DOHH2 (cell line): ENCODE results near the gene KCNAB1.

ENCODE experiments used
- H3F3A ChIP-seq: fragments of 200-600 bp; sonication (generic), shearing (Covaris generic); 2 replicates; pipeline ENCODE4 v1.6.0; 2016; ENCODE audit warnings: antibody characterized with exemption, mild to moderate bottlenecking; ENCODE audit not compliant: control insufficient read depth, insufficient read depth
- H3K27ac ChIP-seq: fragments of 200-600 bp; sonication (generic); 2 replicates; pipeline ENCODE4 v1.5.1; 2014; ENCODE audit warnings: low read depth, mild to moderate bottlenecking, low read length, moderate library complexity
- H3K27me3 ChIP-seq: fragments of 200-600 bp; sonication (generic); 2 replicates; pipeline ENCODE4 v1.6.1; 2014; ENCODE audit warnings: mild to moderate bottlenecking, low read length, mixed read lengths; ENCODE audit not compliant: control insufficient read depth
- H3K36me3 ChIP-seq: fragments of 200-600 bp; sonication (generic); 2 replicates; pipeline ENCODE4 v1.6.1; 2014; ENCODE audit warnings: mild to moderate bottlenecking, low read length, moderate library complexity, mixed read lengths; ENCODE audit not compliant: control insufficient read depth
- H3K4me1 ChIP-seq: fragments of 200-600 bp; sonication (generic); 2 replicates; pipeline ENCODE4 v1.6.1; 2014; ENCODE audit warnings: mild to moderate bottlenecking, low read length, mixed read lengths; ENCODE audit not compliant: control insufficient read depth
- H3K4me2 ChIP-seq: fragments of 200-600 bp; sonication (generic); 2 replicates; pipeline ENCODE4 v1.6.0; 2014; ENCODE audit warnings: mild to moderate bottlenecking, low read length, moderate library complexity
- H3K4me3 ChIP-seq: fragments of 200-600 bp; sonication (generic); 2 replicates; pipeline ENCODE4 v1.5.1; 2014; ENCODE audit warnings: mild to moderate bottlenecking, low read length, mixed read lengths
- H3K79me2 ChIP-seq: fragments of 200-600 bp; sonication (generic); 2 replicates; pipeline ENCODE4 v1.6.1; 2014; ENCODE audit warnings: mild to moderate bottlenecking, low read length, mixed read lengths; ENCODE audit not compliant: control insufficient read depth
- H3K9me2 ChIP-seq: fragments of 200-600 bp; sonication (generic); replicated peaks from 2 replicates; pipeline ENCODE4 v1.6.1; 2014; ENCODE audit warnings: mild to moderate bottlenecking, low read length, mixed read lengths; ENCODE audit not compliant: control insufficient read depth
- H3K9me3 ChIP-seq: fragments of 200-600 bp; sonication (generic); 2 replicates; pipeline ENCODE4 v1.6.1; 2014; ENCODE audit warnings: antibody characterized with exemption, low read length, mixed read lengths; ENCODE audit not compliant: control insufficient read depth, insufficient read depth
- H4K20me1 ChIP-seq: fragments of 200-600 bp; sonication (generic); 2 replicates; pipeline ENCODE4 v1.6.0; 2014; ENCODE audit warnings: low read depth, mild to moderate bottlenecking, antibody characterized with exemption, low read length, moderate library complexity; ENCODE audit not compliant: control insufficient read depth, insufficient read depth
- CTCF ChIP-seq: fragments of 200-600 bp; sonication (generic); IDR thresholded peaks from one replicate; pipeline ENCODE4 v1.5.1; 2014; ENCODE audit warnings: antibody characterized with exemption, mild to moderate bottlenecking, low read depth, low read length; ENCODE audit not compliant: poor library complexity, severe bottlenecking
- EZH2phosphoT487 ChIP-seq: fragments of 200-600 bp; sonication (generic); IDR thresholded peaks from 2 replicates; pipeline ENCODE4 v1.6.1; 2017; ENCODE audit warnings: borderline replicate concordance, mild to moderate bottlenecking, antibody characterized with exemption, low read length, moderate library complexity, mixed read lengths

Gene KCNAB1

GRCh38 chr3:156535798-156536197, 415.4 kb downstream of the KCNAB1 start:
- no peaks in the 10 kb centered on the region for H3K79me2 ChIP-seq
- no peaks in the 10 kb centered on the region for H3K4me1 ChIP-seq
- H3K36me3 ChIP-seq, result peaks cover 14% of the 10 kb centered on the region
- peaks cover 9% of the 10 kb centered on the region; the same call in 1 of the 2 replicates for H3F3A ChIP-seq
- H3K4me2 ChIP-seq, result no peak overlapping the region
- no peaks in the 10 kb centered on the region for H3K9me2 ChIP-seq
- no peaks in the 10 kb centered on the region; the same call in 1 of the 2 replicates for H4K20me1 ChIP-seq
- no peak overlapping the region for H3K27ac ChIP-seq
- H3K4me3 ChIP-seq, result no peak overlapping the region
- TF ChIP-seq CTCF (no peak), EZH2phosphoT487 (no peak)
- H3K9me3 ChIP-seq, result no peaks in the 10 kb centered on the region
- no peaks in the 10 kb centered on the region for H3K27me3 ChIP-seq

DNA sequence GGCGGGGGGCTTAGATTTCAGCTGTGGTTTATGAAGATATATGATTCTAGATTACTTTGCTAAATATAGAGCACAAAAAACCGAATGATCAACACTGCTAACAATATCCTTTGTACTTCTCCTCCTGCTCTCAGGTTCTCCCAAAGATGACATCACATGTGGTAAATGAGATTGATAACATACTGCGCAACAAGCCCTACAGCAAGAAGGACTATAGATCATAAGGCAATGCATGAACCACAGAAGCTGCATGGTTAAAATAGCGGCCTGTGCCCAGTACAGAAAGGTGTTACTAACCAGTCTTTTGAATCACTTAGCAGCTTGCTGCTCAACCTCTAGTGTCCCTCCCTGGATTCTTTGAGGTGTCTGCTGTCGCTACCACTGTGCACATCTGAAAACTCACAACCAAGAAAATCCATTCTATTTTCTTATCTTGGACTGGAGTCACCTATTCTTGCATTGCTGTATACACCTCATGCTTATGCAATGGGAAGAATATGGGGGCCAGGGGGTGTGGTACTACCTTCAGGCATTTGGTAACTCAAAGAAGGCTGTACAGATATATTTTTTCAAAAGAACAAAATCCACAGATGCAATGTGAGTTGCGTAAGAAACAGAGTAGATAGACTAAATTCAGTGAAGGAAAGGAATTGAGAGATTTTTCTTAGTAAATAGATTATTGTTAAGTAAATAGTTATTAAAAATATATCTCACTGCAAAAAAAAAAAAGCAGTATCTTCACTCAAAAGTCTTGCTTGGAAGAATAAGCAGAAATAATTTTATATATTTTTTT, 416.3 kb downstream of the KCNAB1 start:
- Histone ChIP-seq H4K20me1 (no peaks in the 10 kb centered on the region; the same call in 1 of the 2 replicates), H3K36me3 (peaks cover 24% of the 10 kb centered on the region), H3K4me3 (no peak overlapping the region)

GRCh38 chr3:156539051-156539450, 418.7 kb downstream of the KCNAB1 start:
- Histone ChIP-seq H3K4me2 (no peak overlapping the region), H3K79me2 (no peaks in the 10 kb centered on the region), H4K20me1 (no peaks in the 10 kb centered on the region; the same call in 1 of the 2 replicates), H3K36me3 (peaks cover 44% of the 10 kb centered on the region), H3K9me3 (no peaks in the 10 kb centered on the region), H3F3A (peaks cover 21% of the 10 kb centered on the region; the same call in 1 of the 2 replicates), H3K4me1 (no peaks in the 10 kb centered on the region), H3K4me3 (no peak overlapping the region), H3K27ac (no peak overlapping the region), H3K27me3 (no peaks in the 10 kb centered on the region), H3K9me2 (no peaks in the 10 kb centered on the region)
- TF ChIP-seq CTCF, result no peak
- no peak for TF ChIP-seq EZH2phosphoT487

More for the DNA sequence above, 416.3 kb downstream of the KCNAB1 start:
- H3K27ac ChIP-seq, result no peak overlapping the region
- H3K9me3 ChIP-seq, result no peaks in the 10 kb centered on the region
- H3F3A ChIP-seq, result peaks cover 11% of the 10 kb centered on the region; the same call in 1 of the 2 replicates
- H3K27me3 ChIP-seq, result no peaks in the 10 kb centered on the region
- no peak overlapping the region for H3K4me2 ChIP-seq
- no peaks in the 10 kb centered on the region for H3K79me2 ChIP-seq
- no peak for TF ChIP-seq EZH2phosphoT487
- no peak for TF ChIP-seq CTCF
- no peaks in the 10 kb centered on the region for H3K9me2 ChIP-seq
- H3K4me1 ChIP-seq, result no peaks in the 10 kb centered on the region
